HUES48 (cell line): ENCODE data around the gene POLR2B.
A peak's percentile ranks its signal among the peaks of the same experiment; 100 is the strongest.

Experiments used
- H3K27ac ChIP-seq: one replicate; pipeline ENCODE4 v1.7.0; 2013; ENCODE audit warnings: low read depth, low read length, inconsistent platforms
- H3K27me3 ChIP-seq: 2 replicates; pipeline ENCODE4 v1.6.1; 2013; ENCODE audit warnings: mild to moderate bottlenecking, low read length; ENCODE audit not compliant: control insufficient read depth, insufficient read depth
- H3K36me3 ChIP-seq: 2 replicates; pipeline ENCODE4 v1.6.1; 2013; ENCODE audit warnings: low read length; ENCODE audit not compliant: control insufficient read depth, insufficient read depth
- H3K4me1 ChIP-seq: 2 replicates; pipeline ENCODE4 v1.6.1; 2013; ENCODE audit warnings: mild to moderate bottlenecking, low read length; ENCODE audit not compliant: control insufficient read depth, insufficient read depth
- H3K4me3 ChIP-seq: 2 replicates; pipeline ENCODE4 v1.5.1; 2013; ENCODE audit warnings: mild to moderate bottlenecking, low read depth, low read length
- H3K9ac ChIP-seq: 2 replicates; pipeline ENCODE4 v1.6.1; 2013; ENCODE audit warnings: mild to moderate bottlenecking, low read depth, low read length, moderate library complexity
- H3K9me3 ChIP-seq: 2 replicates; pipeline ENCODE4 v1.6.1; 2013; ENCODE audit warnings: low read length; ENCODE audit not compliant: control insufficient read depth, insufficient read depth

The POLR2B gene

DNA sequence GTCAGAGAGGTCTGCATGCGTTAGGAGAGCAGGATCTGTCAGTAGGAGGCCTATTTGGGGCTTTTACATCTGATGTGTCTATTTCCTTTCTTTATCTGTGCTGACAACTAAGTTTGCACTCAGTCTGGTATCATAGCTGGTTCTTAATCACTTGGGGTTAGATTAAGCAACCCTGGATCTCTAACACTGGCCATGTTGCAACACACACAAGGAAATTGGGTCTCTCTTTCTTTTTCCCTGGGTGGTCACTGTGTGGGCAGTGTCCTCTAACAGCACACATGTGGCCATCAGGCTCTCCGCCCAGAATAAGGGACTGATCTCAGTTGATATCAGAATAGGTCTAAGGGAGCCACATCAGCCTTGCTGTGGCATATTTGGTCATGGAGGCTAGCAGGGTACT lies 92.6 kb downstream of the POLR2B start:
- no peak overlapping the region for H3K9ac ChIP-seq
- H3K27ac ChIP-seq: no peak overlapping the region
- peaks cover 4% of the 10 kb centered on the region; the same call in 1 of the 2 replicates for H3K27me3 ChIP-seq
- H3K36me3 ChIP-seq: no peaks in the 10 kb centered on the region
- no peak overlapping the region for H3K4me3 ChIP-seq
- H3K4me1 ChIP-seq: no peaks in the 10 kb centered on the region
- H3K9me3 ChIP-seq: no peaks in the 10 kb centered on the region

DNA sequence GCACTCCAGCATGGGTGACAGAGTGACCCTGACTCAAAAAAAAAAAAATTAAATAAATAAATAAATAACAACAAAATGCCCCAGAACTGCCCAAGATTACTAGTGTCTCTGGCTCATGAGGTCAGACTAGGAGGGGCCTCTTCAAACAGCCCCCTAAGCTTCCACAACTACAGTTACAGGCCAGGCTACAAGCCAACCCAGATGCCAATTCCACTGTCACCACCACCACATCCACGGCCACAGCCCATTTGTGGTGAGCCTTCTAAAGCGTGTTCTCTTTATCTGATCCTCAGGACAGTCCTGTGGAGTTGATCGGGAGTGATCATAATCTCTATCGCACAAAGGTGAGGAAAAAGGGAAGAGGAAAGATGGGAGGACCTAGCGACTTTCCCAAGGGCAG lies 94.9 kb downstream of the POLR2B start:
- no peaks in the 10 kb centered on the region for H3K36me3 ChIP-seq
- no peak overlapping the region for H3K9ac ChIP-seq
- H3K4me1 ChIP-seq: peaks cover 7% of the 10 kb centered on the region; the same call in 1 of the 2 replicates
- H3K4me3 ChIP-seq: no peak overlapping the region
- H3K27ac ChIP-seq: no peak overlapping the region
- H3K9me3 ChIP-seq: no peaks in the 10 kb centered on the region
- H3K27me3 ChIP-seq: peaks cover 4% of the 10 kb centered on the region; the same call in 1 of the 2 replicates

DNA sequence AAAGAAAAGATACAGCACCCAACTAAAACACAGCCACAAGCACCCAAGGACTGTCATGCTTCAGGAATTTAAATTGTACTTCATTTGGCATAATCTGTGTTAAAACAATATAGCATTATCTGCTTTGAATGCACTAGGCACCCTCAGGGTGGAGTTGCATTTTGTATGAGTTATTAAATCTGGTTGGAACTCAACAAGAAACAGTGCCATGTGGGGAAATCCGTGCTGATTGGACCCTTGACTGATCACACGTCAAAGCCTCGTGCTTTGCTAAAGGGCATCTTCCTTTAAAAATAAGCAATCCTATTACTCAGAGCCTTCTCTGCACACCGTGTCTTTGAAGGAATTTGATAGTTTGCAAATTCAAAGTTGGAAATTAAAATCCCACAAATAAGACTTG lies 96.0 kb downstream of the POLR2B start:
- no peak overlapping the region for H3K9ac ChIP-seq
- no peaks in the 10 kb centered on the region for H3K9me3 ChIP-seq
- peaks cover 4% of the 10 kb centered on the region; the same call in 1 of the 2 replicates for H3K27me3 ChIP-seq
- H3K27ac ChIP-seq: no peak overlapping the region
- no peak overlapping the region for H3K4me3 ChIP-seq
- peaks cover 19% of the 10 kb centered on the region for H3K4me1 ChIP-seq
- no peaks in the 10 kb centered on the region for H3K36me3 ChIP-seq

DNA sequence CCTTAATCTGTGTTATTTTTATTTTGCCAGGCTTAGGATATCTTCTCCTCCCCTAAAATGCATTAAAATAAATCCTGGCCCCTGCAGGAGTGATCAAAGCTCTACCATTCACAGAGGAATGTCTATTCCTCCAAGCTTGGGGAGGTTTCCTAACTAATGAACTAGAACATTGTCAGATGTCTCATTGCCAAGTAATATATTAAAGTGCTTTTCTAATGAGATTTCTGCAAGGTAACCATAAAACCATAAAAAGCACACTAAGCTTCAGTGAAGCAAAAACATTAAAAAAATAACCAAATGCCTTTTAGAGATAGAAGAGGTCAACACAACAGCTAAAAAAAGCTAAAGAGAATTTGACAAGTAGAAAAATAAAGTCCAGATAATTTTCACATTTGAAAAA lies 96.7 kb downstream of the POLR2B start:
- Histone ChIP-seq H3K4me3 (no peak overlapping the region), H3K9me3 (no peaks in the 10 kb centered on the region), H3K9ac (no peak overlapping the region), H3K36me3 (no peaks in the 10 kb centered on the region), H3K27me3 (peaks cover 4% of the 10 kb centered on the region; the same call in 1 of the 2 replicates), H3K4me1 (peaks cover 20% of the 10 kb centered on the region), H3K27ac (no peak overlapping the region)

DNA sequence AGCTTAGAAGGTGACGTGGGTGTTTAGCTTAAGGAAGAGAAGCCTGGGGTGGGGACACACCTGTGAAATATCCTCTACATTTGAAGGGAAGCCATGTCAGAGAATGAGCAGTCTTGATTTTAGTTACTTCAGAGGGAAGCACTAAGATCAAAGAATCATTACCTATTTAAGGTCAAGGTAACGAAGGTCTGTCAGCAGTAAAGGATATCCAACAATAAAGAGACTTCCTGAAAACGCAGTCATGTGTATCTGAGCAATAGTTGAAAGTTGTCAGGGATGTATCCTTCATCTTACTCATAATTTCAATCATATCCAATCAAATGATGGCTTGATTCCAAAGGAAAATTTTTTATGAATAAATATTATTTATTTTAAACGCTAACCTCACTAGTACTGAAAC lies 98.0 kb downstream of the POLR2B start:
- H3K4me1 ChIP-seq: peaks cover 20% of the 10 kb centered on the region
- H3K9ac ChIP-seq: no peak overlapping the region
- H3K4me3 ChIP-seq: no peak overlapping the region
- H3K27me3 ChIP-seq: peaks cover 4% of the 10 kb centered on the region; the same call in 1 of the 2 replicates
- no peak overlapping the region for H3K27ac ChIP-seq
- no peaks in the 10 kb centered on the region for H3K36me3 ChIP-seq
- H3K9me3 ChIP-seq: no peaks in the 10 kb centered on the region

DNA sequence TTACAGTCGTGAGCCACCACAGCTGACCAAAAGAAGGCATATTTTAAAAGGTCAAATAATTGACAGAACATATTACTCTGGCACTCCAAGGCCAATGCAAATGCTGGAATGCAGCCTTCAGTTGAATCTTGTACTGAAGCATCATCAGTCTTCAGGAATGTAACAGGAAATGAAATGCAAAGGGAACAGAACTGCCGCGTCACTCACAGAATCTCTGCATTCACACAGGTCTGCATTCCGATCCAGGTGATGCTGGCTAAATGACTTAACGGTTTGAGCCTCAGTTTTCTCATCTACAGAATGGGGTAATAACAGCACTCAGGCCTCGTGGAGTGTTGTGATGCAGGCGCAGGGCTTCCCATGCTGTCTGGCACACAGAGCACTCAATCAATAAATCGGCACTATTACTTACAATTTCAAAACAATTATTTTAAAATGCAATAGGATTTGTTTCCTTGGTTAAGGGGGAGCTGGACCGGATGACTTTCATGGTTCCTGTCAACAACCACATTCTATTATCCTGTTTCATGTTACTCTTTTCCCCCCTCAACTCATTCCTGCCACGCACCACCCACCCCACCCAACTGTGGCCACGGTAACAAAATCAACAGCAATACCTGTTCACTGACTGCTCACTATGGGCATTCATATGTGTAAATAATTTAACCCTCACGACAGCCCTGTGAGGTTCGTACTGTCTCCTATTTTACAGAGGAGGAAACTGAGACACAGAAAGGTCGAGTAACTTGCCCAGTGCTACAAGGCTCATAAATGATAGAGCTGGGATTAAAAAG lies 99.1 kb downstream of the POLR2B start:
- H3K9ac ChIP-seq: no peak overlapping the region
- peaks cover 20% of the 10 kb centered on the region for H3K4me1 ChIP-seq
- H3K27ac ChIP-seq: peak overlapping the region; percentile 86
- H3K4me3 ChIP-seq: no peak overlapping the region
- H3K27me3 ChIP-seq: peaks cover 4% of the 10 kb centered on the region; the same call in 1 of the 2 replicates
- no peaks in the 10 kb centered on the region for H3K9me3 ChIP-seq
- H3K36me3 ChIP-seq: no peaks in the 10 kb centered on the region

DNA sequence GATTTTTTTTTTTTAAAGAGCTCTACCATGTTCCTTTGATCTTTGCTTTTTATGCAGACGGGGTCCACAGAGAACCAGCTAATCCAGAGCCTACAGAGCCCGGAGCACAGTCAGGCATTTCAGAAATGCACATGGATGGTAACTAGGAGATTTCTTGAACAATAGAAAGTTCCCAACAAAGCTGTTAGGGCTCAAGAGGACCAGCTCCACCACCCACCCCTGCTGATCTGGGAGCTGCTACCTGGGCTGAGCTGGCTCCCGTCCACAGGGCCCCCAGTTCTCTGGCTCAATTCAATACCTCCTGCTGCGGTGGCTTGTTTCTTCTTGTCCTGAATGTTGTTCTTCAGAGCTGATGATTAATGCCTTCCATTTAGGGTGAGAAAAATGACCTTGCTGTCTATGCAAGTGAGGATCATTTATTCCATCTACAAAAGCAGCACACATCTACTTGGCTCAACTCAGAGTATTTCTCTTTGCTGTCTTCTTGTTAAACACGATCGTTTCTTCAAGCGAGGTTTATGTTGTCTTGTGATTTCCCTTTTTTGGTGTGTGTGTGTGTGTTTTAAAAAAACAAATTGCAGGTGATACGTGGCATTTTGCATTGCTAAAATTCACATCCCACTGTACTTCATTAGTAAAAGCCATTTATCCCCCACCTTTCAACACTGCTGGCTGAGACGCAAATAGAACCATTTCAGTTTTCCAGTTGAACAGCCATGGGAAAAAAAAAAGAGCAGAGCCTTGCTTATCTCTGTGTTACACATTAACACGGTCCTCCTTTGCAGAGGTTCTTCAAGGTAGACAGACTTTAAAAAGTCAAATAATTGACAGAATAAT lies 100.2 kb downstream of the POLR2B start:
- H3K4me1 ChIP-seq: peaks cover 20% of the 10 kb centered on the region

More for the DNA sequence above, 100.2 kb downstream of the POLR2B start:
- Histone ChIP-seq H3K9me3 (no peaks in the 10 kb centered on the region), H3K36me3 (no peaks in the 10 kb centered on the region), H3K4me3 (peak overlapping the region; percentile 11; the same call in 1 of the 2 replicates), H3K27ac (peak overlapping the region; percentile 86), H3K9ac (peak overlapping the region; percentile 3; the same call in 1 of the 2 replicates), H3K27me3 (peaks cover 4% of the 10 kb centered on the region; the same call in 1 of the 2 replicates)
